B cell (primary cell): ENCODE measurements around the gene AFF3. TPM values are rescaled to one million over a fixed set of nuclear protein-coding genes. Genes with fewer than 3 reads are reported as not detected.
A peak's percentile ranks its signal among the peaks of the same experiment; 100 is the strongest.
"Not testable (repeated sequence)": the region's sequence is repeated elsewhere in the genome, so short reads cannot be mapped to it uniquely, and the experiment has no call there.

Experiments
- ATAC-seq: fragments of 200-7000 bp; cut with Tn5 transposase; one replicate; pipeline ENCODE4 v1.10.0; 2021; ENCODE audit warnings: low read depth, mild to moderate bottlenecking, moderate number of reproducible peaks, moderate library complexity
- CTCF ChIA-PET: fragments of 350-600 bp; sonication (Branson Sonifier 250); formaldehyde crosslinking; loops from one replicate; lab custom pipeline; 2021; ENCODE audit warnings: antibody characterized with exemption, inconsistent platforms; lab: Charles Lee
- POLR2A ChIA-PET: fragments of 350-600 bp; sonication (Branson Sonifier 250); formaldehyde crosslinking; loops from one replicate; lab custom pipeline; 2021; ENCODE audit warnings: antibody characterized with exemption; lab: Charles Lee
- DNase-seq: peaks from one replicate; pipeline ENCODE4 v3.0.0; 2013
- H2AFZ ChIP-seq: 2 replicates; pipeline ENCODE4 v1.6.1; 2012; ENCODE audit warnings: mild to moderate bottlenecking, low read depth, low read length; ENCODE audit not compliant: insufficient read depth, poor library complexity, severe bottlenecking
- H3K27ac ChIP-seq, 2 donors: 1 replicate in 1 of 2; 2 replicates in 1 of 2; pipeline ENCODE4 v1.5.1; 2012 to 2013; ENCODE audit warnings: low read length in 2 of 2, mild to moderate bottlenecking in 2 of 2, moderate library complexity in 1 of 2
- H3K27me3 ChIP-seq, 4 experiments: fragments of 200-600 bp in 1 of 4; sonication (generic) in 1 of 4; replicated peaks in 1 of 4; 1 replicate in 2 of 4; 2 replicates in 2 of 4; pipeline versions ENCODE4 v1.6.1 to v1.7.0; 2013 to 2016; ENCODE audit warnings: low read length in 3 of 4, mild to moderate bottlenecking in 2 of 4, mixed read lengths in 1 of 4, moderate library complexity in 1 of 4; ENCODE audit not compliant: insufficient read depth in 4 of 4, control insufficient read depth in 3 of 4; ENCODE audit errors: control extremely low read depth in 1 of 4
- H3K36me3 ChIP-seq, 2 experiments: replicated peaks in 1 of 2; 1 replicate in 1 of 2; 2 replicates in 1 of 2; pipeline versions ENCODE4 v1.6.1 to v1.7.1; 2013; ENCODE audit warnings: low read length in 1 of 2; ENCODE audit not compliant: insufficient read depth in 2 of 2, control insufficient read depth in 1 of 2; ENCODE audit errors: control extremely low read depth in 1 of 2, extremely low read depth in 1 of 2
- H3K4me1 ChIP-seq, 2 donors: fragments of 200-600 bp in 1 of 2; sonication (generic) in 1 of 2; 1 replicate in 1 of 2; 2 replicates in 1 of 2; pipeline versions ENCODE4 v1.5.1 to v1.6.1; 2013 to 2017; ENCODE audit warnings: low read length in 2 of 2; ENCODE audit not compliant: control insufficient read depth in 2 of 2, insufficient read depth in 2 of 2
- H3K4me2 ChIP-seq: replicated peaks from 2 replicates; pipeline ENCODE3; 2012; ENCODE audit warnings: mild to moderate bottlenecking, low read depth, low read length; ENCODE audit not compliant: poor library complexity, severe bottlenecking
- H3K4me3 ChIP-seq, 5 experiments: fragments of 200-600 bp in 1 of 5; sonication (generic) in 1 of 5; 1 replicate in 3 of 5; 2 replicates in 2 of 5; pipeline versions ENCODE4 v1.5.1 to v1.7.0; 2011 to 2016; ENCODE audit warnings: low read length in 4 of 5, mild to moderate bottlenecking in 4 of 5, low read depth in 2 of 5, control low read depth in 1 of 5, moderate library complexity in 1 of 5; ENCODE audit not compliant: insufficient read depth in 1 of 5; ENCODE audit errors: control extremely low read depth in 1 of 5, extremely low read depth in 1 of 5
- H3K79me2 ChIP-seq: fragments of 200-600 bp; sonication (generic); one replicate; pipeline ENCODE4 v1.6.0; 2016; ENCODE audit warnings: low read length; ENCODE audit not compliant: control insufficient read depth, insufficient read depth
- H3K9ac ChIP-seq: fragments of 200-600 bp; sonication (generic); 2 replicates; pipeline ENCODE4 v1.6.1; 2017; ENCODE audit warnings: mild to moderate bottlenecking, low read length, moderate library complexity
- H3K9me3 ChIP-seq, 3 donors: one replicate each; pipeline versions ENCODE4 v1.6.1 to v1.7.1; 2013; ENCODE audit warnings: low read length in 2 of 3; ENCODE audit not compliant: control insufficient read depth in 2 of 3, insufficient read depth in 1 of 3; ENCODE audit errors: control extremely low read depth in 1 of 3
- H4K20me1 ChIP-seq: 2 replicates; pipeline ENCODE4 v1.6.0; 2012; ENCODE audit warnings: mild to moderate bottlenecking, low read length; ENCODE audit not compliant: insufficient read depth, control insufficient read depth, poor library complexity, severe bottlenecking
- H3K27ac Mint-ChIP-seq: one replicate; pipeline ENCODE4 v1.8.0; 2021; ENCODE audit warnings: mixed read lengths
- H3K27me3 Mint-ChIP-seq: one replicate; pipeline ENCODE4 v1.8.0; 2021; ENCODE audit warnings: mixed read lengths
- H3K4me1 Mint-ChIP-seq: one replicate; pipeline ENCODE4 v1.8.0; 2021; ENCODE audit warnings: mixed read lengths
- H3K4me3 Mint-ChIP-seq: one replicate; pipeline ENCODE4 v1.8.0; 2021; ENCODE audit warnings: mixed read lengths
- H3K9me3 Mint-ChIP-seq: one replicate; pipeline ENCODE4 v1.8.0; 2022; ENCODE audit warnings: mixed read lengths; ENCODE audit not compliant: insufficient read depth
- EZH2 ChIP-seq: IDR thresholded peaks from 2 replicates; pipeline ENCODE4 v1.6.1; 2012; ENCODE audit warnings: borderline replicate concordance, low read depth, mild to moderate bottlenecking, moderate library complexity, low read length; ENCODE audit not compliant: insufficient read depth, poor library complexity, severe bottlenecking
- WGBS: methylation state at CpG from one replicate; pipeline ENCODE4 v1.1.5; 2013; ENCODE audit warnings: missing lambda C conversion rate; ENCODE audit not compliant: insufficient coverage; 5-methylcytosine and 5-hydroxymethylcytosine counted together
- intact Hi-C: fragments of 100-400 bp; cut with micrococcal nuclease; formaldehyde crosslinking; loops from one replicate; pipeline ENCODE4 v1.10.0; 2022
- polyA plus RNA-seq: library from polyadenylated mRNA; depleted of rRNA; stranded (reverse); fragments of >200 nt; gene quantifications from 2 replicates; pipeline ENCODE4 v1.2.3, GENCODE V29; 2012
- total RNA-seq, 2 donors: library from RNA; stranded (reverse); fragments of 120-200 nt in 1 of 2; gene quantifications; 1 replicate in 1 of 2; 2 replicates in 1 of 2; pipeline versions ENCODE4 v1.2.3 to v1.2.4, GENCODE V29; 2013 to 2022
- TF ChIP-seq, protein P1 (sequence below): fragments of 200-600 bp; IDR thresholded peaks from one replicate; pipeline ENCODE4 v1.8.0; 2022; ENCODE audit warnings: antibody characterized with exemption, mild to moderate bottlenecking

Gene AFF3
- total and polyA plus RNA-seq, 2 donors (not counting 1 experiment from before 2014, with no cell fraction given): 117 to 830 TPM

DNA sequence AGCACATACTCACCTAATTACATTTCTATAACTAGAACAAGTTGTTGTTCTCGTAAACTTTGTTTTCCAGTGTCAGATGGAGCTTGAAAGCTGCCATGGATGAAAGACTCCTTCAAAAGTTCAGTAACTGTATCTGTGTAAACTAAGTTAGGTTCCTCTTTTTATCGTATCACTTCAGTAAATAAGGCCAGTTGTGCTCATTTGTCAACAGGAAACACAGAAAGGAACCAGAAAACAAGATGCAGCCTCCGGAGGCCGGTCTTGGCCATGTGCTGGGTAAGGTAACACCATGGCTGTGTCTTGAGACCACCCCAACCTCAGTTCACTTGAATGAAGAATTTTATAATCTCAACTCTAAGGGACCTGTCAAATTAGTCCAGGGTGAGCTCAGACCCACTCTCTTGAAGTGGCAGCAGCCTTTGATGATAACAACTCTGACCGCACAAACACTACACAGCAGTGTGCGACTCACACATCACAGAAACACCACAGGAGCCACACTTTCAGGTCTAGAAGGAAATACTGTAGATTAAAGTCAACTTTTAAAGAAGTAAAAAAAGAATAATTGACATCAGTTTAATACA, 213.8 kb downstream of the AFF3 start:
- H3K27ac ChIP-seq: peak overlapping the region; percentile 80 to 93
- H3K27me3 Mint-ChIP-seq: no peaks in the 10 kb centered on the region
- peaks cover 42 to 54% of the 10 kb centered on the region in 2 donors for H3K4me1 ChIP-seq
- intact Hi-C loops: loop anchor here (10.0 kb wide), 2 partner anchors 316 to 466 kb away; no protein-coding TSS in a partner anchor
- H3K4me3 Mint-ChIP-seq: peak overlapping the region; percentile 52
- DNase-seq: peak; percentile 72
- H3K4me1 Mint-ChIP-seq: peaks cover 78% of the 10 kb centered on the region
- peak overlapping the region in 1 of 5 experiments; percentile 21 for H3K4me3 ChIP-seq
- peak overlapping the region; percentile 86 for H3K27ac Mint-ChIP-seq
- H3K27me3 ChIP-seq: no peaks in the 10 kb centered on the region
- TF ChIP-seq, protein P1, sequence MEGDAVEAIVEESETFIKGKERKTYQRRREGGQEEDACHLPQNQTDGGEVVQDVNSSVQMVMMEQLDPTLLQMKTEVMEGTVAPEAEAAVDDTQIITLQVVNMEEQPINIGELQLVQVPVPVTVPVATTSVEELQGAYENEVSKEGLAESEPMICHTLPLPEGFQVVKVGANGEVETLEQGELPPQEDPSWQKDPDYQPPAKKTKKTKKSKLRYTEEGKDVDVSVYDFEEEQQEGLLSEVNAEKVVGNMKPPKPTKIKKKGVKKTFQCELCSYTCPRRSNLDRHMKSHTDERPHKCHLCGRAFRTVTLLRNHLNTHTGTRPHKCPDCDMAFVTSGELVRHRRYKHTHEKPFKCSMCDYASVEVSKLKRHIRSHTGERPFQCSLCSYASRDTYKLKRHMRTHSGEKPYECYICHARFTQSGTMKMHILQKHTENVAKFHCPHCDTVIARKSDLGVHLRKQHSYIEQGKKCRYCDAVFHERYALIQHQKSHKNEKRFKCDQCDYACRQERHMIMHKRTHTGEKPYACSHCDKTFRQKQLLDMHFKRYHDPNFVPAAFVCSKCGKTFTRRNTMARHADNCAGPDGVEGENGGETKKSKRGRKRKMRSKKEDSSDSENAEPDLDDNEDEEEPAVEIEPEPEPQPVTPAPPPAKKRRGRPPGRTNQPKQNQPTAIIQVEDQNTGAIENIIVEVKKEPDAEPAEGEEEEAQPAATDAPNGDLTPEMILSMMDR: no peak
- no peak for TF ChIP-seq EZH2
- H3K36me3 ChIP-seq: peaks cover 10 to 47% of the 10 kb centered on the region in 2 experiments
- peak overlapping the region; percentile 33 for H3K9ac ChIP-seq
- ChIA-PET POLR2A (interaction anchor here (0.6 to 0.8 kb wide), 2 partner anchors 10 to 323 kb away, joined by 3 read pairs; no protein-coding TSS in a partner anchor), CTCF (interaction anchor here (0.9 to 1.7 kb wide), 3 partner anchors 316 to 319 kb away, joined by 3 to 5 read pairs (median 4); no protein-coding TSS in a partner anchor)
- H3K9me3 ChIP-seq: peaks cover 0 to 4% (median 0%) of the 10 kb centered on the region in 3 donors
- no peaks in the 10 kb centered on the region for H3K9me3 Mint-ChIP-seq
- ATAC-seq: peak; percentile 76
- peaks cover 35% of the 10 kb centered on the region for H4K20me1 ChIP-seq
- peak overlapping the region; percentile 56 for H3K4me2 ChIP-seq
- H2AFZ ChIP-seq: no peak overlapping the region
- 10% methylated on average over 3 of the region's 6 CpGs for WGBS
- H3K79me2 ChIP-seq: peaks cover 94% of the 10 kb centered on the region

DNA sequence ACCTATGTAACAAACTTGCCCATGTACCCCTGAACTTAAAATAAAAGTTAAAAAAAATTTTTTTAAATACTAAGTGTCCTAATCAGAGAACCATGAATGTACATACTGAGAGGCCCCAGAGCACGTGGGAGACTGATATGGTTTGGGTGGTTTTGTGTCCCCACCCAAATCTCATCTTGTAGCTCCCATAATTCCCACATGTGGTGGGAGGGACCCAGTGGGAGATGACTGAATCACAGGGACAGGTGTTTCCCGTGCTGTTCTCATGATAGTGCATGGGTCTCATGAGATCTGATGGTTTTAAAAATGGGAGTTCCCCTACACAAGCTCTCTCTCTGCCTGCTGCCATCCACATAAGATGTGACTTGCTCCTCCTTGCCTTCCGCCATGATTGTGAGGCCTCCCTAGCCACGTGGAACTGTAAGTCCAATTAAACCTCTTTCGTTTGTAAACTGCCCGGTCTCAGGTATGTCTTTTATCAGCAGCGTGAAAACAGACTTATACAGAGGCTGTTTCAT, 214.6 kb downstream of the AFF3 start:
- ATAC-seq: peak; percentile 38
- ChIA-PET CTCF (interaction anchor here (0.9 to 1.7 kb wide), 3 partner anchors 317 to 320 kb away, joined by 3 to 5 read pairs (median 4); no protein-coding TSS in a partner anchor), POLR2A (interaction anchor here (0.8 kb wide), 1 partner anchor 10 kb away, joined by 3 read pairs; no protein-coding TSS in a partner anchor)
- not testable (repeated sequence) for H2AFZ ChIP-seq, H3K27me3 ChIP-seq, H3K27me3 Mint-ChIP-seq, H3K9me3 ChIP-seq, H3K9me3 Mint-ChIP-seq
- Histone ChIP-seq H4K20me1 (peaks cover 27% of the 10 kb centered on the region), H3K27ac (peak overlapping the region; percentile 80 to 93), H3K4me1 (peaks cover 48 to 62% of the 10 kb centered on the region in 2 donors), H3K79me2 (peaks cover 92% of the 10 kb centered on the region), H3K4me3 (peak overlapping the region in 1 of 5 experiments; percentile 21), H3K4me2 (peak overlapping the region; percentile 56), H3K36me3 (peaks cover 10 to 40% of the 10 kb centered on the region in 2 experiments), H3K9ac (peak overlapping the region; percentile 33)
- intact Hi-C loops: loop anchor here (10.0 kb wide), 2 partner anchors 317 to 467 kb away; no protein-coding TSS in a partner anchor
- H3K4me1 Mint-ChIP-seq: peaks cover 82% of the 10 kb centered on the region
- peak; percentile 72 for DNase-seq
- H3K27ac Mint-ChIP-seq: peak overlapping the region; percentile 87
- H3K4me3 Mint-ChIP-seq: peak overlapping the region; percentile 52
- WGBS: 74% methylated on average over 3 of the region's 7 CpGs
